Activated CD4-positive, alpha-beta T cell treated with anti-CD3 and anti-CD28 coated beads for 1 hour (primary cell): ENCODE measurements around the gene SSBP2.

ENCODE experiments used
- DNase-seq: peaks from one replicate; pipeline ENCODE4 v3.0.0-alpha.2; 2020

Gene SSBP2

DNA sequence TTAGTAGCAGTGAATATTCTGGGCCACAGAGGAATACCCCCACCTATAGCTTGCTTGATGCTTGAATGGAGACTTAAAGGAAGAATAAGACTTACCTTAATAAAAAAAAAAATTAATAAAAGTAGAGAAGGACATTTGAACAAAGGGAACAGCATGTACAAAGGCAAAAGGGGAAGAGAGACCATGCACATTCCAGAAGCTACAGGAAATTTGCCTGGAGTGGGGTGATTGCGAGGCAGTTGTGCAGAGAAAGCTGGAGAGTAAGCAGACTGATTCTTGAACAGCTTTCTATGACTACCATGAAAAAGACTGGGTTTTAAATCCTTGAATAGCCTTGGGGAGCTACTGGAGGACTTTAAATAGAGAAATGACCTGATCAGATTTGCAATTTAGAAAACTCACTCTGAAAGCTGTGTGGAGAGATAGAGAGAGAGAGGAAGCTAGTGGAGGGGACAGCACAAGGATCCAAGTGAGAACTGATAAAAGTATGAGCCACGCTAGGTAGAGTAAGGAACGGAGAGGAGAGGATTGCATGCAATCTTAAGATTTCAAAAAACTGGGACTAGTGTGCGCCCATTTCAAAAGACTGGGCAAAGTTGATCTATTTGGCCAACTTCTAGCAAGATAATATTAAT, 12.5 kb upstream of the SSBP2 start:
- DNase-seq = no peak

DNA sequence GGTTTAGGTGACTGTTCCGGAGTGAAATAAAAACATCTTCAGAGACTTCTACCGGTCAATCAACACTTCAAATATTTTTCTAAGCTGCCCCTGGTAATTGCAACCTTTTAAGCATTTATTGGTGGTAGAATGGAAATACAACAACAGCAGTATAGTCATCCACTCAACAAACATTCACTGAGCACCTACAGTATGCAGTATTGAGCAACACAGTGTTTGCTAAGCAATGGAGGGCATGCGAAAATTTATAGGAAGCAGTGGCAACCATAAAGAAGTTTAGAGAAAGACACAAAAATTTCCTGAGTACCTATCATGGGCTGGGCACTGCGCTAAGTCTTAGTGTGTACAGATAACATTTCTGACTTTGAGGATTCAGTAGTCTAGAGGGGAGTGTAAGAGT, 12.0 kb upstream of the SSBP2 start:
- DNase-seq = no peak

DNA sequence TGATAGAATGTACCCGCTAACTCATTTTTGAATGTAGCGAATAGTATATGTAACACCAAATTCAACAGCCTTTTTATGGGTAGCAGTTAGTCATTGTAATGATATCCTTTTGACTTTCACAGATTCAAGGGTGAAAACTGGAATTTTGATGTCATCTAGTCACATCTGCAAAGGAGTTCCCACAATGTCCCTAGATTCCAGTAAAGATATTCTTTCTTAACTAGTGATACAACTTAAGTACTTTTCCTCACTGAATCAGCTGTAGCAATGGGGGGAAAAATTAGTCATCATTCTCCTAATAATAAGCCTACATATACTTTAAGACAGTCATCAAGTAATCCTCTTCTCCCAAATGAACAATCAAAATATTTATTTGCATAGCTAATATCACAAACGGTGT, 11.5 kb upstream of the SSBP2 start:
- DNase-seq = no peak

DNA sequence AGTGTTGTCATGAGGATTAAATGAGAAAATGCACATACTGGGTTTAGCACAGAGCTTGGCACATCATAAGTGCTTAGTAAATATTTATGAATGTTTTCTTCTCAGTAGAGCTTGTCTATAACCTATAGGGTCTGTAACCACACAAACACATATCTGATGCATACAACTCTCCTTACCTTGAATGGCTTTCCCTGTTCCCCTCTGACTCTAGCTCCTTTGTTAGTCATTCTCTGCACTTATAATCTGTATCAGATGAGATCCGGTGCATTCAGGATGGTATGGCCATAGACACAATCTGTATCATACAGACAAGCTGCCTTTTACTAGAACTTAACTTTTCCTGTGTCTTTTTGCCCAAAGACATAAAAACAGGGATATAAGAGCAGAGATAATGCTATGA, 11.1 kb upstream of the SSBP2 start:
- no peak for DNase-seq

DNA sequence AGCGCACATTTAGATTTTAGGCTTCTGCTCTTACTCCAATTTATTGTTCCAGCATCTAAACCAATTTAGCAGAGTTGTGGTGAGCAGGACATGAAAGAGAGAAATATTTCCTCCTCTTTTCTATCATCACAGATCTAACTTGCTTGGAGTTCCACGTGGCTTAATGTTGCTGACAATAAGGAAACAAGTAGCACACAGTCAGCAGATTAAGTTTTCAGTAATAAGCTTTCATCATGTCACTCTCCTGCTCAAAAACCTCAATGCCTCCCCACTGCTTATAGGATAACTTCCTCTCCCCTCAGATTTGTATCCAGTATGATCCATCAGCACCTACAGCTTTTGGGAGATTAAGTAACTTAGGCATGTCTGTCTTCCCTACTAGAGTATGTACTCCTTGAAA, 10.4 kb upstream of the SSBP2 start:
- DNase-seq = no peak

DNA sequence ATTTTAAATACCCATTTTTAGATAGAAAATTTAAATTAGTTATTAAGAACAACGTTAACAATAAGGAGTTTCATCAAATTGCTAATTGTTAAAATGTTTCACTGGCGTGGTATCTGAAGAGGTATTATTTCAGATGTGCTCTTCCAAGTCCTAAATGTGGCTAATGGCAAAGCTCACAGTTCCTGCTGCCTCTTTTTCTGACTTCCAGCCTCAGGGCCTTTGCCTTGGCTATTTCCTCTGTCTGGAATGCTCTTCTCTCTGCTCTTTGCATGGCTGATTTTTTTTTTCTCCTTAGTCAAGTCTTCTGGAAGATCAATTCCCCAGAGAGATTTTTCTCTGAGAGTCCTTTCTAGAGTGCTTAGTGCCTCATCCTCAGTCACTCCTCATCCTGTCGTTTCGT, 9.6 kb upstream of the SSBP2 start:
- no peak for DNase-seq

DNA sequence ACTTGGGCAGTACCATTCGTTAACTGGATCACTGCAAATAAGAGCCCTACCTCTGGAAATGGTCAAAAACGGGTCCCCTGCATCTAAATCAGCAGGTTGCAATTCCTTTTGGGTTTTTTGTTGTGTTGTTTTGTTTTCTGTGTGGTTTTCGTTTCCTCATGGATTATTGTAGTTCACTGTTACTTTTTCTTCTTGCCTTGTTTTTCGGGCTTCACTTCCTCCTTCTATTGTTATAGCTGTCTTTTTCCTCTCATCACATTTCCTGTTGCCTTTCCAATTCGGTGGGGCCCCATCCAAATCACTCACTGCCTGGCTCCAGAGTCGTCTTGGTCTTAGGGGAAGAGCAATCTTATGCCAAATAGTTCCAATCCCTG, 8.7 kb upstream of the SSBP2 start:
- no peak for DNase-seq

DNA sequence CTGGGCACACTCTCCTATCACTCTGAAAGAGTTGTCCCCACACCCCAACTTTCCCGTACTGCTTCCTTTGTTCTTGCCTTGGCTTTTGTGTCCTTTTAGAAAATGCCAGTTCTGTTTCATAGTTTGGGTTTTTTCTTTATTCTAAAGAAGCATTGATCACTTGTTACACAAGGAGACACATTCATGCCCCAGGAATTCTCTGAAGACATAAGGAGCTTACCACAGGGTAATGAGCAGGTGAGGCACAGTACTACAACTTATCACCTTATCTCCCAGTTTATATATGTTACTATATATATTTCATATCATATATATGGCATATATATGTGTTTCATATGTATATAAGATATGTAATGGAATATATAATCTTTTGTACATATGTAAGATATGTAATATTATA, 6.5 kb upstream of the SSBP2 start:
- no peak for DNase-seq

DNA sequence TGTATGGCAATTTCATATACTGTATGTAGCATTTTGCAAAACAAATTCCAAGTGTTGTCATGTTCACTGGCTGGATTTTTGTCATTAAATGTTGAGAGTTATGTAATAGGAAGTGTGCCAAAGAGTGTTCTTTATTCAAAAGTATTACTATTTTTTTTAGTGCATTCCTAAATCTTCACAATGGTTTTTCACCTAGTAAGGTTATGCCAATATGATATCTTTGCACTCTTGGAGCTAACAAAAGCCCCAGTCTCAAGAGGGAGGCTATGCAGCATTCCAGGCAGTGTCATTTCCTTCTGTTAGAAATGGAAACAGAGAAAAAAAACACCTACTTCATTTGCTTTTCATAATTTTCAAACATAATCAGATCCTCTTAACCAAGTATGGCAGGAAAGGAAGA, 5.1 kb upstream of the SSBP2 start:
- DNase-seq = no peak

DNA sequence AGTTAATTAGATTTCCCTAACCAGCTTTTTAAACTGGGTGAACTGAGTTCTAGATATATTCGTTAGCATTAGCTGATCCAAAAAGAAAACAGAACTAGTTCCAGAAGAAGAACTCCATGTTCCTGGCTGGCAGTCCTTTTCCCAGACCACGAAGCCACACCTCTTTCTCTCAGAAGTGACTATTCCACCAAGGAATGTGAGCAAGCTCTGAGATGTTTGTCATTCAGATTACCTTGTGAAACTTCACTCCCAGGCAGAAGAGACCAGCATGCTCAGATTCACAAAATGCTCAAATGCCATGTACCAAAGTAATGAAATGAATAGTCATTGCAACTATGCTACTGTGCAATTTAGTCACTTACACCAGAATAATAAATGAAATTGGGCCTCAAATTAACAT, 4.4 kb upstream of the SSBP2 start:
- no peak for DNase-seq

DNA sequence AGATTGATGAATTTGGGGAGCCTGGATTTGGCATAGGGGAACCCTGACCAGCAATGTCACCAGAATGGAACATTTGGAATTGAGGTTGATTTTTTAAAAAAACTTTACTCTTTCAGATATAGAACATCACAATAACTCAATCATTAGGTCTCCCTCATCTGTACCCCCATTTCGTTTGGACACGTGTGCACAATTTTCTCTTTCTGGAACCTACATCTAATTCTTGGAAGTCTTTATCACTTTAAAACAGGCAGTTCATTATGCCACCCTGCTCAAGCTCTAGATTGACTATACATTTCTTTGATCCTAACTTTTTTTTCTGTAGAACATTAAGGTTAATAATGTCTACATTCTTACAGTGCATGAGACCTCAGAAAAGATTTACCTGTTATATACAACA, 3.7 kb upstream of the SSBP2 start:
- DNase-seq = no peak

DNA sequence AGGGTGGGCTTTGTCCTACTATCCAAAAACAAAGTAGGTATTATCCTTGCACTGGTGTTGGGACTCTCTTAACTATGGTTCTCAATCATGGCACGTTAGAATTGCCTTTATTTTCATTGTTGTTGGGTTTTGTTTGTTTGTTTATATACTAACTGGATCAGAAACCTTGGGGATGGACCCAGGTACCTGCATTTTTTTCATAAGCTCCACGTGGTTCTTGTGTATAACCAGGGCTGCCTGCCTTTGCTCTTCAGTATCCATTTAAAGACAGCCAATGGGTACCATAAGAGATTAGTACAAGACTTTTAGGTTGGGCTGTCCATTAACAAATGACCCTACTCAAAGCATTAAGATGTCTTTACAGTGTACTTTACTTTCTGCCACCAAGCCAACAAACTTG, 2.5 kb upstream of the SSBP2 start:
- no peak for DNase-seq

DNA sequence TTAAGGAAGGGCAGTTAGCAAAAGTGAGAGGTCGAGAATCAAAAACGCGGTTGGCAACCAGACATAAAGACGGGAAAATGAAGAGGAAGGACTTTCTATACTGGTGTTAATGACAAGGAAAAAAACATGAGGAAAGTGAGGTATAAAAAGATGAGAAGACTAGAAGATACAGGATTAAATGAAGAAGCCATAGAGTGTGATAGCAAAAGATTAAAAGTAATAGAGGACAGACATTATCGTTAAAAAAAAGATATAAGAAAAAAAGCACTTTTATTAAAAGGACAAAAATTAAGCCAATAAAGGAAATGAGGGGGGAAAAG, 1.7 kb upstream of the SSBP2 start:
- DNase-seq = no peak

DNA sequence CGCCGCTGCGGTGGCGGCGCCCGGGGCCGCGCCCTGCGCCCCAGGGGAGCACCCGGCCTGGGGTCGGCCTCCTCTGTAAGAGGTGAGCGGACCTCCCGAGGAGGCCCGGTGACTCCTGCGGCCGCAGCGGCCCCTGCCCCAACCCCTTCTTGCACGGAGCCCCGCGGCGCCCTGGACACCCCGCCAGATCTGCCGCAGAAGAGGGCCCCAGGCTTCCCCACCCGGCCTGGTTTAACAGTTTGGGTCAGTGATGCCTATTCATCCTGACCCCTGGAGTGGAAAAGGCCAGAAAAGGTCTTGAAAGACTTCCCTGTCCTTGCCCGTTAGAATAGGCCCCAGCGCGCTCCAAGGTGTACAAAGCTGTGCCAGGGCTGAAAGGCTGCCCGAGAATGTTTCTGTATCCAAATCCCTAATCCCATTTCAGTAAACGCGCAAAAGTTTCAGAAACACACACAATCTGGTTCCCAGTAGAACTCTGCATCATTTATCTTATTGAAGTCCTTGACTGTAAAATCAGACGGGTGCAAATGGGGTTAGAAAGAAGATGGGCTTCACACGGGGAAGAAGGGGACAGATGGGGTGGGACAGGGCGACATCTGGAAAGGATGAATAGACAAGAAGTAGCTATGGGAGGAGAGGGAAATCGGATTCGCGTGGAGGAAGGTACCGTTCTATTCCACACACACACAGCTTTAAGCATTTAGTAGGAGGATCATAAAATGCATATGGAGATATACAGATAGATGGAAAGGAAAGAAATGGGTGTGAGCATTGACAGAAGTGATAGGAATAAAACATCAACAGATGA, 1.1 kb upstream of the SSBP2 start:
- DNase-seq = no peak

DNA sequence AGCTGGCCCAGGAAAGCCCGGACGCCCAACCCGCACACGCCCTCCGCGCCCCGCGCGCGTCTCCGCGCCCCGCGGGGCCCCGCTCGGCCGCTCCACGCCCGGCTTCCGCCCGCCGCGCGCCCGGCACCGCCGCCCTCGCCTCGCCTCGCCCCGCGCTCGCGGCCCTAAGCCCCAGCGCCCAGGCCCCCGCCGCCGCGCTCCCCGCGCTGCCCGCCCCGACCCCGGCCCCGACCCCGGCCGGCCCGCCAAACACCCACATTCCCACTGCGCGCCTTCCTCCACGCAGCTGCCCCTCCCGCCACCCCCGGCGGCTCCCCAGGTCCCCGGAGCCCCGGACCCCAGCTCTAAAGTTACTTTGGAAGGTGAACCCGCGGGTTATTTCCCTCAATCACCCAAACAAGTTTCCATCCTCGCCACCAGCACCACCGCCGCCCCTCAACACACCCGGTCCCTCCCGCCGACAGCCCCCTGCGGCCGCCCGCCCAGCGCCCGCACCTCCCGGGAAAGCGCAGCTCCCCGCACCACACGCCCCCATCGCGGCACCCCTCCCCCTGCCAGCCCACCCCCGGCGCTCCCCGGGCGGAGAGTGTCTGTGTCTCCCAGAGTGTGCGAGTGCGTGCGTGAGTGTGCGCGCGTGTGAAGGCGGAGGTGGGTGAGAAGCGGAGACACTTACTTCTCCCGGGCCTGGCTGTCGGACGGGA, 439 bp downstream of the SSBP2 start:
- DNase-seq = no peak

DNA sequence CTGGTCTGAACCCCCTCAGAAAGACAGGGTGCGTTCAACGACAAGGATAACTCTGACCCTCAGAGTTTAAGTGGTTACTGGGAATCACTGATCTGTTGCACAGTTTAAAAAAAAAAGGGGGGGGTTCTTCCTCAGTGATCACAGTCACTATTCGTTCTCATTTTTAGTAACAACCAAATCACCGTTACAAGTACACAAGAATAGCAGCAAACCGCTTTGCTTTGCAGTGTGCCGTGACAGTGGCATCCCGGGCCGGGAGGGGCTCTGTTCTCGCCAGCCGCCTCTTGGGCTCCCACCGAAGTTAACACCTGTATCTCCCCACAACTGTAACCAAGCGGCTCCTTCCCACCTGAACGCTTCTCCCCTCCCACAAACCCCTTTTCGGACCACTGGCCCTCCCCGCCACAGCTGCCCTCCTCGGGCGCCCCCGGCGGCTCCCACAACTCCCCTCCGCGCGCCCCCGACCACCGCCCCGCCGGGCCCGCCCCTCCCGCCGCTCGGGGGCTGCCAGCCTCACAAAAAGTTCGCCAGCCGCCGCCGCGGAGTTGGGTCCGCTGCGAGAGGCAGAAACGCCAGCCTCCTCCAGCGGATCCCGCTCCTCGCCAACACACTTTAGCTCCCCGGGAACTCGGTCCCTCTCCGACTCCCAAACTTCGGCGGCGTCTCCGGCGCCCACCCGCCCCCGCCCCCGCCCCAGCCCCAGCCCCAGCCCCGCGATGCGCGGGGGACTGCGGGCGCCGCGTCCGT, 1.2 kb downstream of the SSBP2 start:
- peak; percentile 37 for DNase-seq

DNA sequence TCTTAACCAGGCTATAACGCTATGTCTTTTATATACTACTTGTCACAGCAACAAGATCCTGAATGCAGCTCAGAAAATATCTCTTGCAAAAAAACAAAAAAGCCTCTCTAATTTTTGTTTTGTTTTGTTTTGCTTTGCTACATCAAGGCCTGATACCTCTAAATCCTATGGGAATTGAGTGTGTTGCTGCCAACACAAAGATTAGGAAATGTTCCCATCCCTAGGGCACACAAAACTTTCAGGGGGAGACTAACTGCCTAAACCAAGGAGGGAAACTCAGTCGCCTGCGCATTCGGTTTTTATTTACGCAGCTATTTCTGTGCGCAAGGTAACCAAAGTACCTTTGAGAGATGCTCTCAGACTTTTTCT, 1.7 kb downstream of the SSBP2 start:
- DNase-seq = no peak

DNA sequence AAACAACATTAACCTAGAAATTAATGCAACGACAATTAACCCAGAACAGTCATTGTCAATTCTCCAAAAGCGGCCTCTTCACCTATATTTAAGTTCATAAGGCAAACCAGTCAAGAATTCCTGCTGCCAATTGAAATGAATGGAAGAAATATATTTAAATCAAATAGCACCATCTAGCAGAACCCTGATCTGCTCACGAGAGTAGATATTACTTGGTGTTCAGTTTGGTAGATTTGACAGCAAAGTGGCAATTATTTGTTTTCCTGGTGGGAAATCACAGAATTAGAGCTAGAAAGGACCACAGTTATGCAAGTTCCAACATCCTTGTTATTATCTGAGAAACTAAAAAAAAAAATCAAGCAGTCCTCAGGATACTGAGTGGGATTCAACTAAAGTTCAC, 2.3 kb downstream of the SSBP2 start:
- no peak for DNase-seq

DNA sequence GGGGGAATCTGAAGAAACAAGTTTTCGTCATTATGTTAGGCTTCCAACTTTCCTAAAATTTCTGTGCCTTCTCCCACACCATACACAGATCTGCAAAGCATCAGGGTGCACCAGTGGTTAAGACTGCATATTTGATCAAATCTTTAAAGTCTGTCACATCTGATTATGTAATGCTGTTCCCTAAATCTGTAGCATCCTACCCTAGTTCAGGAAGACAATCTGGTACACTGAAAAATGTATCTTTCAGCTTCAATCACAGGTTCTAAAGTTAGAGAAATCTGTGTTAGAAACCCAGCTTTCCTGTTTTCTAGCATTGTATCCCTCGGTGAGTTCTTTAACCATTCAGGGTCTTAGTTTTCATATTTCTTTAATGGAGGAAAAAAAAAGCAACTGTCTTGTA, 3.9 kb downstream of the SSBP2 start:
- DNase-seq = no peak

DNA sequence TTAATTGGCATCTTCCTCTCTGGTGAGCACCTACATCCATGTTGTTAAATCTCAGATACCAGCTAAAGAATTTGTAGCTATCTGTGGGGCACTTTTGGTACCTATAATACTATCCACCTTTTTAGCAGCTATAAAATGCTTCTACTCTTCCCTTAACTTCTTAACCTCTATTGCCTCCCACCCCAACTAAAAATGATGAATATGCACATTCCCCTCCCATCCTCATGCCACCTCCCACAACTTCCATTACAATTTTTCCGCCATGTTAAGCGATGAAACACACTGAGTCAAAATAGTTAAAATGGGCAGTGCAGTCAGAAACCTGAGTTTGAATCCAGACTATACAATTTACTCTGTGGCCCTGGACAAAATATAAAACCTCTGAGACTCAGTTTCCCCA, 10.1 kb downstream of the SSBP2 start:
- DNase-seq = no peak

DNA sequence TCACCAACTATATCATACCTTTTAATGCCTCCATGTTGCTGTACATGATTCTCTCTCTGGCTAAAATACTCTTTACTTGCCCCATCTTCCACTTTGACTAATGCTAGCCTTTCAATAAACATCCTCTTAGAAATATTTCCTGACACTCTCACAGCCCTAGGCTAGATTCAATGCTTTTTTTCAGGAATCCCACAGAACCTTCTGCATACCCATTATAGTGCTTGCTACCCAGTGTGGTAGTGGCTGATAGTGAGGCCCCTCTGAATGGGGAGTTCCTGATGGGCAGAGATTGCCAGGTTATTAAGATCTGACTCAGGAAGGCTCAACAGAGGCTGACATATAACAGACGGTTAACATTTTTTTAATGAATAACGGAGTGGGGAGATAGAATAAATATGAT, 11.6 kb downstream of the SSBP2 start:
- no peak for DNase-seq

DNA sequence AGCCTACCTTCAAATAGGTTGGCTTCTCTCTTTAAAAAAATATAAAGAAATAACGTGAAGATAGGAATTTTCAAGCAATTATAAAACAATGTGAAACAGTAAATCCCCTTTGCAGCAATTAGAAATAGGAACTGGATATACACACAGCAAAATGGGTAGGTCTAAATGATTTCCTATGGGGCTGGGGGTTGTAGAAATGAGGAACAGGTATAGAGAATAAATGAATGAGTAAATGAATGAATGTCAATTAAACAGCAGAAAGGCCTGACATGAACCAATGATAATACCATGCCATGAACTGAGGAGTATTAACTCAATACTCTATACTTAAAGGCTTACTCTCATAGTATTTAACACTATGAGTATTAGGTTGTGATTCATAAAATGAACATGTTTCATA, 21.6 kb downstream of the SSBP2 start:
- no peak for DNase-seq

DNA sequence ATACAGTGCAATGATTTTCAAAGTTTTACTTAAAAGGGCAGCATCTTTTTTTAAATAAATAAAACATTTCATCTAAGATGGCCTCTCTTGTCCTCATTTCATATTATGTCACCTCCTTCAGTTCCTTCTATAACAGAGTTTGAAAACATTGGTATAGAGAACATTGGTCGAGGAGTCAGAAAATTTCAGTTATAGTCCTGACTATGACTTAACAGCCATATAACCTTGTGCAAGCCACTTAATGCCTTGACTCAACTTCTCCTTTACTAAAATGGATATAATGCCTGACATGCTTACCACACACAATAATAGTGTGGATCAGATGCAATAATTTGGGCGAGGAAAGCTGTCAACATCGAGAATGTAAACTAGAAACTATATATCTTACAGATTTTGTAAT, 22.6 kb downstream of the SSBP2 start:
- DNase-seq = no peak

DNA sequence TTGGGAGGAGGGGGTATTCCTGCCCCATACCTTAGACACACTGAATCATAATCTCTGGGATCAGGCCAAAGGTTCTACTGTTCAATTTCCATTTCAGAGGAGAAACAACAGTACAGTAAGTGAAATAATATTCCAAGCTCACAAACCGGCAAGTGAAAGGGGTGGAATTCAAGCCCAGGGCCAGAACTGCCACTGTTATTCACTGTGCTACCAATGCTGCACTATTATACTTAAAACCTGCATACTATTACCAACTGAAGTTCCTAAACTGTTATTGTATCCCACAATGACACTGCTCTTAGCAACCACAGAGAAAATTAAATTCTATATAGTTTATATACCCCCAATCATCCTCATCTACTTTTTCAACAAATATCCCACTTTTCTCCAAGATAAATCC, 24.6 kb downstream of the SSBP2 start:
- DNase-seq = no peak
